ENCODE data around the gene TNS4.

Gene TNS4

DNA sequence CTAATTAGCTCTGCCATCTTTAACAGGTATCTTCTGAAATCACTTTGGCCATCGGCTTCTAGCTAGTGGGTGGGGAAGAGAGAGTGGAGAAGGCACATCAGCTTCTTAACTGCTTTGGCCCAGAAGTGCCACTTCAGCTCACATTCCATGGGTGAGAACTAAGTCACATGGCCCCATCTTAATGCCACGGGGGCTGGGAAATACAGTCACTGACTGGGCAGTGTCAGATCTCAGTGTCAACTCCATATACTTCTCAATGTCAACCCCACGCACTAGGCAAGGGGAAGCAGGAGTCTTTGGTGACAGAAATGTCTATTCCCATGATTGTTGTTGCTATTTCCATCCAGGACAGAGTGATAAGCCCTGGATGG lies 34.5 kb upstream of the TNS4 start:
- DNase-seq: no peak

DNA sequence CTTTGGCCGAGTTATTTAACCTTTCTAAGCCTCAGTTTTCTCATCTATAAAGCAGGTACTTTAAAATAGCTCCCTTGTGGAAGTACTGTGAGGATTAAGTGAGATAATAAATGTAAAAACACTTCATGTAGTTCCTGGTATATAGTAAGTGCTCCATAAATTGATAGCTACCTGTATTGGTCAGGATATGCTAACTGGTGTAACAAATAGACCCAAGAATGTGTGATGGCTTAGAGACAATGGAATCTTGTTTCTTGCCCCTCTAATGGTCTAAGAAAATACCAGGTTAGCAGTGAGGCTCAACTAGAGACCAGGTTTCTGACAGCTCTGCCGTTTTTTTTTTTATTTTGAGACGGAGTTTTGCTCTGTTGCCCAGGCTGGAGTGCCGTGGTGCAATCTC lies 34.0 kb upstream of the TNS4 start:
- DNase-seq: no peak

DNA sequence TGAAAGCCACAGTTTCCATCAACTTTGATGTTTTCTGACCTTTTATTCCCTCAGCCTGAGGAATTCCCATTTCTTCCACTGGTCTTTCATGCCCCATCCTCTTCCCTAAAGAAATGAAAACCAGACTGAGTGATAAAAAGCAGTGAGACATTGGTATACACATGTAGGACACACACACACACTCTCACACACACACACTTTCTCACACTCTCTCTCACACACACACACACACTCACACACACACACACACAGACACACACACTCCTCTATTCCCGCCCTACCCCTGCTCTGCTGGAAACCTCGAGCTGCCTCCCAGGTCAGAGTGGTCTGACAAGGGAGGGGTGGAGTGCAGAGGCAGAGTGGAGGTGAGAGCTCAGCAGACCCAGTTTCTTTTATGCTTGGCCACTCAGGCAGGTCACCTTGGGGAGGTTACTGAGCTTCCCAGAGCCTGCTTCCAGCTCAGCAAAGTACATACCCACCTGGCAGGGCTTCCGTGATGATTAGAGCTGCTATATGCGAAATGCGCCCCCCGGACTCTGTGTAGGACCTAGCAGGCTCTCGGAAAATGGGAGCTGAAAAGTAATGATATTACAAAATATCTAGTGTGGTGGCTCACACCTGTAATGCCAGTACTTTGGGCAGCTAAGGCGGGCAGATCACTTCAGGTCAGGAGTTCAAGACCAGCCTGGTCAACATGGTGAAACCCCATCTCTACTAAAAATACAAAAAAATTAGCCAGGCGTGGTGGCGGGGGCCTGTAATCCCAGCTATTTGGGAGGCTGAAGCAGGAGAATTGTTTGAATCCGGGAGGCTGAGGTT lies 33.2 kb upstream of the TNS4 start:
- DNase-seq: no peak

DNA sequence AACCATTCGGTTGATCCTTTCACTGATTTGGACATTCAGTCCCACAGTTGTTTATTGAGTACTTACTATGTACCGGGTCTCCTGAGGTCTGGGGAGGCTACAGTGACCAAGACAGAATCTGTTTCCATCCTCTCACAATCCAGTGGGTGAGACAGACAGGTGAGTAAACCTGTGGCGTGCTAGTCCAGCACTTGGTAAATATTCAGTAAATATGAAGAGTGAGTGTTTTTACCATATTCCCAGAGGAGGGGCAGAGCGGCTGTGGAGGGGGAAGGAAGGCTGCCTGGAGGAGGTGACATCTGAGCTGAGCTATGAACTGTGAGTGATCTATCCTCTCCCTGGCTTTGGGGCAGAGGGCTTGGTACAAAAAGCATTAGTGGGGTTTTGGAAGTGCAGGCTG lies 32.5 kb upstream of the TNS4 start:
- DNase-seq: no peak

DNA sequence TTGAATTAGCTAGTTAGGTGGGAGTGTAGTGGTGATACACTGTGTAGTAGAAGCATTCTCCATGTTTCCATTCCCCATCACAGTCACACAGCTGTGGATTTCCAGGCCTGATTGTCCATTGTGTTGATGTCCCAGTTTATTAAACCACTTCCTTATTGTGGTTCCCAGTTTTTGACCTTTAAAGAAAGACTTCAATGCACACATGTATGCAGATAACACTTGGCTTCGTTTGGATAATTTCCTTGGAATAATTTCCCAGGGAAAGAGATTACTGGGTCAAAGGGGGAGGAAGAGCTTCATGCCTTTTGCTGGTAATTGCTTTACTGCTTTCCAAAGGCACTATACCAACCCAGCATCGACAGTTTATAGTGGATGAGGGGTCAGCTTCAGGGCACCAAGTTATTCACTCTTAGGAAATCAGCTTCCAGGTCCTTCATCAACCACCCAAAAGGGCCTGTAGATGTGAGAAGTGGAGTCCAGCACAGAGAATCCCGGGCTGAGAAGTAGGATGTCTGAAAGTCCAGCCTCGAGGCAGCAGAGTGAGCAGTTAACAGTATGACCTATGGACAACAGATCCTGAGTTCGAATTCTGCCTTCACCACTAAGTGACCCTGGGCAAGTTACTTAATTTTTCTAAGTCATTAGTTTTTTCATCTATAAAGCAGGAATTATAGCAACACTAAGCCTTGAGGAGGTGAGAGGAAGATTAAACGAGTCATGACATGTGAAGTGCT lies 31.3 kb upstream of the TNS4 start:
- DNase-seq: no peak

DNA sequence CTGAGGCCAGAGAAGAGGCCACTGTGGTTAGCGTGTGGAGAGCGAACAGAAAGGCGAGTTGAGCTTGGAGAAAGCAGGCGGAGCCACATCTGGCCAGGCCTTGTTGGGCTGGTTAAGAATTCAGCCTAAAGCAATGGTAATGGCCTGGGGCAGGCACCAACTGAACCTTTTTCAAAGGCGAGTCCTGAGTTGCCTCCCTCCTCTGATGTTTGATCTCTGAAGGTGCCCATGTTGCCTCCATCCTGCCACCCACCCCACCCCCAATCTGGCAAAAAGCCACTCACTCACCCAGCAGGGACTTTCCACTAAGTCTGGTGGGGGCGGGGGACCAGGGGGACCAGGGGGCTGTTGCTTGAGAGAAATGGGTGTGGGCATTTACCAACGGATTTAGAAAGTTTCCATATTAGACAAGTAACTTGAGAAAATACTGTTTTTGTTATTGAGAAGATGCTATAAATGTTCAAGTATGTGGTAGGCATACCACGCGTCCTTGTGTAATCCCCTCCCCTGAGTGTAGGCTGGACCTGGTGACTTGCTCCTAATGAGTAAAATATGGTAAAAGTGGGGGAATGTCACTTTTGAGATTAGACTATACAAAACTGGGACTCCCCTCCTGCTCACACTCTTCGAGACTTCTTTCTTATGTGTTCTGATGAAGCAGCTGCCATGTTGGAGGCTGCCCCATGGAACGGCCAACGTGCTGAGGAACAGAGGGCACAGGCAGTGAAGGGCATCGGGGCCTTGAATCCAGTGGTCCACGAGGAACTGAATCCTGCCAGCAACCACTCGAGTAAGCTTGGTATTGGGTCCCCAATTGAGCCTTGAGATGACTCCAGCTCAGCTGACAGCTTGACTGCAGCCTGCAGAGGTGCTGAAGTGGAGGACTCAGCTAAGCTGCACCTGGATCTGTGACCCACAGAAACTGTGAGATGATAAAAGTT lies 29.9 kb upstream of the TNS4 start:
- no peak for DNase-seq

DNA sequence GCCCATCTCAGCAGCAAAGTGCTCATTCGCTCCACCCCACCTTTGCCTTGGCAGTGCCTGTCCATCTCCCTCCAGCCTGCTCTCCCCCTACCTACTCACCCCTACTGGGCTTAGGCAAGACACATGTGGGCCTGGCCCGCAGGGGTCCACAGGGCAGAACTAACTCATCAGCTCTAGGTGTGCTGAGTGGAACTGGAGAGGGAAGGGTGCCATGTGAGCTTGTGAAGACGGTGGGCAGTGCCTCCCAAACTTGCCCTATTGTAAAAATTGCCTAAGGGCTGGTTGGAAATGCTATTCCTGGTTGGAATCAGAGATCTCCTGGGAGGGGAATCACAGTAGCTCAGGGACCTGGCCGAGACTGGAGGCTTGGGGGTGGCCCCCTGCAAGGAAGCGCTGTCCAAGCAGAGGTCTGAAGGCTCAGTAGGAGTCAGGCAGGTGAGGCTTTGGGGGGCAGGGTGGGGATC lies 29.1 kb upstream of the TNS4 start:
- no peak for DNase-seq

DNA sequence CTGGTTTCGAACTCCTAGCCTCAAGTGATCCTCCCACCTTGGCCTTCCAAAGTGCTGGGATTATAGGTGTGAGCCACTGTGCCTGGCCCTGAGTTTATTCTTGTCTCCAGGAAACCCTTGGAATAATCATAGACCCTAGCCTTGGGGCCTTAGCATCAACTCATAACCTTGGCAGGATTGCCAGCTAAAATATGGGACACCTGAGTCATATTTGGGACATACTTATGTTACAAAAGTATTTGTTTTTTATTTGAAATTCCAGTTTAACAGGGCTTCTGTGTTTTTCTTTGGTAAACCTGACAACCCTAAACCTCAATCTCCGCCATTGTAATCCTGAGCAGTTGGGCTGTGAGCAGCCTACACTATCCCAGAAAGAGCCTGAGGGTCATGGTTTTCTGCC lies 28.6 kb upstream of the TNS4 start:
- no peak for DNase-seq

DNA sequence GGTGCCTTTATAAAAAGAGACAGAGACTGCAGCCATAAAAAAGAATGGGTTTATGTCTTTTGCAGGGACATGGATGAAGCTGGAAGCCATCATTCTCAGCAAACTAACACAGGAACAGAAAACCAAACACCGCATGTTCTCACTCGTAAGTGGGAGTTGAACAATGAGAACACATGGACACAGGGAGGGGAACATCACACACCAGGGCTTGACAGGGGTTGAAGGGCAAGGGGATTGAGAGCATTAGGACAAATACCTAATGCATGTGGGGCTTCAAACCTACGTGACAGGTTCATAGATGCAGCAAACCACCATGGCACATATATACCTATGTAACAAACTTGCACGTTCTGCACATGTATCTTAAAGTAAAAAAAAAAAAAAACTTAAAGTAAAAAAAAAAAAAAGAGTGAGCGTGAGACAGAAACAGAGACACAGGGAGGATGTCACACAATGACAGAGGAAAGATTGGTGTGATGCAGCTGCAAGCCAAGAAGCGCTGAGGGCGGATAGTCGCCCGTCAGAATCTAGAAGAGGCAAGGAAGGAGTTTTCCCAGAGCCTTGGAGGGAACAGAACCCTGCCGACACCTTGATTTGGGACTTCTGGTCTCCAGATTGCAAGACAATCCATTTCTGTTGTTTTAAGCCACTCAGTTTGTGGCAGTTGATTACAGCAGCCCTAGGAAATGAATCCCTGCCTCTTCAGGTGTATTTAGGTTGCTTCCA lies 27.4 kb upstream of the TNS4 start:
- DNase-seq: no peak

DNA sequence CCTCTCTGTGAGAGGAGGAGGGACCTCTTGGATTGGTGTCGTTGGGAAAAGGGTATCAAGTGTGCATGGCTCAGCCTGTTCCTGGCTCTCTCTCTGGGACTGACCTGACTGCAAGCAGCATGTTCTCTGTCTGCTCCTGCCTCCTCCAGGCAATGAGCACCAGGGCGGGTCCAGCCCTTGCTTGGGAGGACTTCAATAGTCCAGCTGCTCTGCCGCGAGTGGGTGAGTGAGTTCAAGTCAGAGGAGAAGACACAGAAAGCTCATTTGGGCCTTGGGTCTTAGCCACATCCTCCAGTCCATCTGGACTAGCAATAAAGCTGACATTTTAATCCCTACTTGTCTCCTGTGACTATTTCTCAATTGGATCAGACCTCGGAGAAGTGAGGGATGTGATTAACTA lies 25.2 kb upstream of the TNS4 start:
- no peak for DNase-seq

DNA sequence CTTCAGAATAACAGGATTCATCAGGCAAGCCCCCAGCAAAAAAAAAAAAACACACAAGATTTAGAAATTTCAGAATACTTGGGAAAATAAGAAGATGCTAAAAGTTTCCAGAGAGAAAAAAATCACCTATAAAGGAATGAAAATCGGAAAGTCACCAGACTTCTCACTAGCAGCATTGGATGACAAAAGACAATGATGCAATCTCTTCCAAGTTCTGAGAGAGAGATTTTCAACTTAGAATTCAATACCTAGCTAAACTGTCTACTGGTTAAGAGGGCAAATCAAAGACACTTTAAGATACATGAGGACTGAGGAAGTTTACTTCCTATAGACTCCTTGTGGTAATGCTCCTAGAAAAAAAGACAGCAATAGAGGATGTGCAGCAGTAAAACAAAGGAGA lies 23.9 kb upstream of the TNS4 start:
- no peak for DNase-seq

DNA sequence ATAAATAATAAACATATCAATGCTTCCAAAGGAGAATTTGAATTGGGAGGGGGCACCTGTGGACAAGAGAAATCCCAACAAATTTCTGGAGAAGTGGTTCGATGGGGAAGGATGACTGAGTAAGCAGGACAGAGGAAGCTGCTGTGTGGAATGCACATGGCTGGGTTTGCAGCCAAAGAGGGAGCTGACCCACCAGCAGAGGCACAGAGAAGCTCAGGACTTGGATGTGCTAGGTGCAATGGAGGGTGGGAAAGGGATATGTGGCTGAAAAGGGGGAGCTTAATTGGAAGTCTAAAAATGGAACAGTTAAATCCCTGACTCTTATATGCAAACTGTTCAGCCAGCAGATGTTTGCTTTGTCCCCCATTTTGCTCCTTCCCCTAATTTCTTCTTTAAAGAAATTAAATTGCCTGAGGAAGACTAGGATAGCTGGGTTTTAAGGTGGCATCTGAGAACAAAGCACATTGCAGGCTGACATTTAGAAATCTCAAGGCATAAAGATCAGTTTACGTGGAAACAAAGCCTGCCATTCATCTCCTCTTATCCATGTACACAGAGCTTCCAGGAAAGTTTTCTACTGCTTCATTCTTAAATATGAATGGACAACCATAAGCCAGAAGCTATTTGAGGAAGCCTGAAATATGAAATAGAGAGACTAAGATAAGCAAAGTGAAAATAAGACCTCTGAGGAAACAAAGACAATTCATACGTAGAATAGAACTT lies 23.0 kb upstream of the TNS4 start:
- no peak for DNase-seq

DNA sequence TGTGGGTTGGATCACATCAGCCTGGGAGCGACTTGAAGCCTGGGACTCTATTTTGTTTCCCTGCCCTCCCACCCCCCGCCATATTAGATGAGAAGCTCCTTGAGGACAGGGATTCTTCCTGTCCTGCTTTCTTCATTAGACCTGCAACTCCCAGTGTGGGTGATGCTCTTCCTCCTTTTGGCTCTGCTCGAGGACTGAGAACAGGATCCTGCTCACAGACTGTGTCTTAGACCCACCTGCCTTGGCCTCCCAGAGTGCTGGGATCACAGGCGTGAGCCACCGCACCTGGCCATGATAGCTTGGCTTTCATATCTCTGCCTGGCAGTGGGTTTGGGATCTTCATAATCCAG lies 21.5 kb upstream of the TNS4 start:
- DNase-seq: no peak

DNA sequence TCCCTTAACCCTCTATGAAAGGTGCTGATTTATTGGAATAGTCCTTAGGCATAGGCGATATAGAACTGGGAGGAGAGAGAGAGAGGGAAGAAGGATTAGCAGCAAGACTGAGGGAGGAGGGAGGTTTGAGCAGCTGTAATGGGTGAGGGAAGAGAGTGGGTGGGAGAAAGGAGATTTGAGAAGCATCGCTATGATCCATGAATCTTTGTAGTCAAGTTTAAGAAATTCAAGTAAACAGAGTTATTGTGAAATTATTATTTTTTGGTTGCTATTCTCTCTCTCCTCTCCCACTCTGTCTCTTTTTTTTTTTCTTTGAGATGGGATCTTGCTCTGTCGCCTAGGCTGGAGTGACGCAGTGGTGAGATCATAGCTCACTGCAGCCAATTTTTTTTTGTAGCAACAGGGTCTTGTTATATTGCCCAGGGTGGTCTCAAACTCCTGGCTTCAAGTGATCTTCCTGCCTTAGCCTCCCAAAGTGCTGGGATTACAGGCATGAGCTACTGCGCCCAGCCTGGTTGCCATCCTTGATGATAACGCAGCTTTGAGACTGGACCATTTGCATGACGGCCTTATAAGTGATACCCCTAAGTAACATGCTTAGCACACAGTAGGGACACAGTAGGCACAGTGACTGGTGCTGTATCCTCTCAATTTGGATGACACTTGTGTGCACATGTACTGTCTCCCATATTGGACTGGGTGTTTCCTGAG lies 21.0 kb upstream of the TNS4 start:
- no peak for DNase-seq

DNA sequence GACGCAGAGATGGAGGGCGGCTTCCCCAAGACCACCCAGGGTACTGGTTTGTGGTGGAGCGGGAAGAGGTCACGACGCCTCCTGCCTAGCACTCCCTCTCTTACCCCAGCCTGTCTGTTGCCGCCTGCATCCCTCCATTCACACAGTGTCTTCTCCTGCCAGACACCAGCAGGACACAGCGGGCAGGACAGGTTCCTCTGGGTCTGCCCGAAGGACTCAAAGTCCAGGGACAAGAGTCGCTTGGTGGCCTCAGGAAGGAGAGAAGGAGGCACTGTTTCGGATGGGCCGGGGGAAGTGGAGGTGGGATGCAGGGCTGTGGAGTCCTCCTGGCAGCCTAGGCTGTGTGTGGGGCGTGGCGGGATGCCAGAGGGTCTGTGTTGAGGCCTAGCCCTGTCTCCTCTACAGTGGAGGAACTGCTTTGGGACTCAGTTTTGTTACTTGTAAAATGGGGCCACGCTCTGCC lies 19.6 kb upstream of the TNS4 start:
- no peak for DNase-seq

DNA sequence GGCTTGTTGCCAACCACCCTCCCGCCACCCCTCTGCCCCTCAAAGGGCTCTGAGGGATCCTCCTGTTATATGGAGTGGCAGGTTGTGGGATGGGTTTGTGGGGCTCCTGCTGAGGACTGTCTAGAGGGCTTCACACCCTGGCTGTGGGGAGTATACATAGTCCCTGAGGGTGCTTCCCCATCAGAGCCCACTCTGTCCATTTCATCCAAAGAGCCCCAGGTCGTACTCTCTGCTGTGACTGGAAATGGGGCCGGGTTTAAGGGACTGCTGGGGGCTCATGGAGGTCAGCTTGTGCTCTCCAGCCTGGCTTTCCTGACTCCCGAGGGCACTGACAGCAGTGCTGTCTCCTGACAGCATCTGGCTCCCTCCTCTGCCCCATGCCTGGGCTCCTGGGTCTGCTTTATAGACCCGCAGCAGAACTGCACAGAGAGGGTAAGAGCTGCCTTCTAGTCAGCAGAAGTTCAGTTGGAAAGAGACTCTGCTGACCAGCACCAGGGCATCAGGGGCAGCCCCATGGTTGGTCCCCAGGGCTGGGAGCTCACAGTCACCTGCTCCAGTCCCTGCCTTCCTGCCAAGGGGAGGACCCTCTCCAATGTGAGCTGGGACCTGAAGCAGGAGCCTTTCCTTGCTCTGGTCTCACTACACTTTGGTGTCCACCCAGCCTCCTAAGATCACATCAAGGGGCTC lies 17.8 kb upstream of the TNS4 start:
- no peak for DNase-seq

DNA sequence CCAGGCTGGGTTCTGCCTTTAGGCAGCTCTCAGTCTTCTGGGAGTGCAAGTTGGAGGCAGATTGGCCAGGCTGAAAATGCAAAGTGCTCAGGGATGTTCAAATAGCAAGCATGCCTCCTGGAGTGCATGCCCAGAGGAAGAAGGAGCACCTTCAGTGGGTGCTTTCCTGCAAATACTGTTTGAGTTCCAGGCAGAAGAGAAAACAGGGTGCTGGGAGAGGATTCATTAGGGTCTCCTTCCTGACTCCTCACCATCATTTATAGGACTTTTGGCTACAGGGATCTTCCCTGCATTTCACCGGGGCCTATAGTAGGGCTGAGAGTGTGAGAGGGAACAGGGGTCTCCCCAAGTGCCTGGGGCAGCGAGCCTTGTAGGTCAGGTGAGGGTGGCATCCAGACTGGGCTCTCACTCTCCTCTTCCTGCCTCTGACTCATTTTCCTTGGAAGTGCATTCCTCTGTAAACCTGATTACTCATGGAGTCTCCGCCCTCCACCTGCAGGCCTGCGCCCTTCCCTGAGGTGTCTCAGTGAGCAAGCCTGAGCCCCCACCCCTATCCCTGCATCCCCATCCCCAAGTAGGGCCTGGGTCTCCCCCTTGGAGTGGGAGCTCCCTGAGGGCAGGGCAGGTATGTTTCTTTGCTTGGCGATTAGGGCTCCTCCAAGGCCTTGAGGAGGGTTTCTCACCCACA lies 17.1 kb upstream of the TNS4 start:
- no peak for DNase-seq

DNA sequence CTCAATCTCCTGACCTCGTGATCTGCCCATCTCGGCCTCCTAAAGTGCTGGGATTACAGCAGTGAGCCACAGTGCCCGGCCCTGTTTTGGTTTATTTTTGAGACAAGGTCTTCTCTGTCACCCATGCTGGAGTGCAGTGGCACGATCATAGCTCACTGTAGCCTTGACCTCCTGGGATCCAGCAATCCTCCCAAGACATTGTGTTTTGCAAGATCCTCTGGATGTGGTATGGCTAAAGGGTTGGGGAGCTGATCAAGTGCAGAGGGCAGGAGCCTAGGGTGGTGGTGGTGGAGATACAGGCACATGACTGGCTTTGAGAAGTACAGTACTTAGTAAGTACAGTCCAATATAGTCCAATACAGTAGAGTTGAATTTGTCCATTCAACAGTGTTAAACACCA lies 16.6 kb upstream of the TNS4 start:
- no peak for DNase-seq

DNA sequence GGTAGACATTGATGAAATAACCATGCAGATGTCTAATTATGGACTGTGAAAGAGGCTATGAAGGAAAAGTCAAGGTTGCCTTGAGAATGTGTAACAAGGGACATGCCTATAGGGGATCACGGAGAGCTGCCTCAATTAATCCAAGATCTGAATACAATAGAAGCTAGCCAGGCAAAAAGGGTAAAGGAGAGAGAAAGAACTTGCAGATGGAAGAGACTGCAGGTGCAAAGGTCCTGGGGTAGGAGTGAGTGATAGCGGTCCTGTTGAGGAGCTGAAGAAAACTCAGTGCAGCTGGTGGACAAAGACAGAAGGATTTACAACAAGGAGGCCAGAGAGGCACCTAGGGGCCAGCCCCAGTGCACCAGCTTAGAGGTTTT lies 15.9 kb upstream of the TNS4 start:
- DNase-seq: no peak

Data from NCI-H1105 (cell line).